Measurements from ENCODE around the gene LYZ.
"Not testable (repeated sequence)": the region's sequence is repeated elsewhere in the genome, so short reads cannot be mapped to it uniquely, and the experiment has no call there.

The LYZ gene

GRCh38 chr12:69348162-69348938, at the start of gene LYZ:
Gene LYZ, plus strand, starts transcription at chr12:69348381. Its CDS starts 28 bp downstream, at chr12:69348409.
- DNase-seq: no peak

- no peak for DNase-seq
Measured at GRCh38 chr12:69298947-69299346, 49.2 kb upstream of the LYZ start.

- no peak for DNase-seq
Measured at GRCh38 chr12:69304284-69304683, 43.9 kb upstream of the LYZ start.

GRCh38 chr12:69309461-69309860, 38.7 kb upstream of the LYZ start:
- DNase-seq: no peak

GRCh38 chr12:69313209-69313608, 35.0 kb upstream of the LYZ start:
- DNase-seq: no peak

- not testable (repeated sequence) for DNase-seq
Measured at GRCh38 chr12:69316784-69317183, 31.4 kb upstream of the LYZ start.

GRCh38 chr12:69317233-69317632, 30.9 kb upstream of the LYZ start:
- DNase-seq: not testable (repeated sequence)

GRCh38 chr12:69318225-69318624, 30.0 kb upstream of the LYZ start:
- no peak for DNase-seq

GRCh38 chr12:69321351-69321750, 26.8 kb upstream of the LYZ start:
- no peak for DNase-seq

- no peak for DNase-seq
Measured at GRCh38 chr12:69324797-69325466, 23.2 kb upstream of the LYZ start.

GRCh38 chr12:69328426-69328825, 19.8 kb upstream of the LYZ start:
- no peak for DNase-seq

GRCh38 chr12:69329669-69330428, 18.3 kb upstream of the LYZ start:
- no peak for DNase-seq

- DNase-seq: peak; percentile 24 to 69 (median 58)
Measured at GRCh38 chr12:69330475-69331473, 17.4 kb upstream of the LYZ start.

- DNase-seq: no peak
Measured at GRCh38 chr12:69331519-69331908, 16.7 kb upstream of the LYZ start.

- peak in 1 of 3 experiments; percentile 23 for DNase-seq
Measured at GRCh38 chr12:69331909-69332684, 16.1 kb upstream of the LYZ start.

GRCh38 chr12:69332815-69333358, 15.3 kb upstream of the LYZ start:
- peak in 1 of 3 experiments; percentile 20 for DNase-seq

- DNase-seq: no peak
Measured at GRCh38 chr12:69334158-69334557, 14.0 kb upstream of the LYZ start.

- DNase-seq: no peak
Measured at GRCh38 chr12:69337311-69338090, 10.7 kb upstream of the LYZ start.

GRCh38 chr12:69338120-69338859, 9.9 kb upstream of the LYZ start:
- no peak for DNase-seq

GRCh38 chr12:69338936-69339335, 9.2 kb upstream of the LYZ start:
- no peak for DNase-seq

Measured in NCI-H1417 (cell line).